ENCODE data around the gene WFIKKN1.

Gene WFIKKN1

DNA sequence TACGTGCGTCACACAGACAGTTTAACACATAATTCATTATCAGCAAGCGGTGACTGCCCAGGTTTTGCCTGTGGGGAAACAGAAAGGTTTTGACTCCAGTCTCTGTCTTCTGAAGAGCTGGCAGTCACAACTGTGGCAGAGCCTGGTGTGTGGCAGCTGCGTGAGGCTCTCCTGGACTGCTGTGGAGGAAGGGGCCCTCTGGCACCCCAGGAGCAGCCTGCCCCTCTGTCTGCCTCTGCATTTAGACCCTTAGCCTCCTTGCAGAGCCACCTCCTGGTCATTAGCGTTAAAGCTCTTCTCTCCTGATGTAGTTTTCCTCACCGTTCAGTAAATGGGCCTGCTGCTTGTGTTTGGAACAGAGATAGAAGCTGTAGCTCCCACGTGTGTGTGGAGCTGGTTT lies 30.0 kb upstream of the WFIKKN1 start:
- ChIA-PET CTCF (interaction anchor here (0.6 to 1.4 kb wide), 3 partner anchors 8 to 53 kb away, joined by 3 to 5 read pairs (median 3); no protein-coding TSS in a partner anchor), POLR2A (ENCODE audit: low non-redundant PET) (interaction anchor here (0.6 kb wide), 1 partner anchor 75 kb away, joined by 3 read pairs; no protein-coding TSS in a partner anchor)
- no peak for DNase-seq (ENCODE audit: low spot score)
- H3K27ac ChIP-seq, result peak overlapping the region; percentile 46
- TF ChIP-seq, protein P1, sequence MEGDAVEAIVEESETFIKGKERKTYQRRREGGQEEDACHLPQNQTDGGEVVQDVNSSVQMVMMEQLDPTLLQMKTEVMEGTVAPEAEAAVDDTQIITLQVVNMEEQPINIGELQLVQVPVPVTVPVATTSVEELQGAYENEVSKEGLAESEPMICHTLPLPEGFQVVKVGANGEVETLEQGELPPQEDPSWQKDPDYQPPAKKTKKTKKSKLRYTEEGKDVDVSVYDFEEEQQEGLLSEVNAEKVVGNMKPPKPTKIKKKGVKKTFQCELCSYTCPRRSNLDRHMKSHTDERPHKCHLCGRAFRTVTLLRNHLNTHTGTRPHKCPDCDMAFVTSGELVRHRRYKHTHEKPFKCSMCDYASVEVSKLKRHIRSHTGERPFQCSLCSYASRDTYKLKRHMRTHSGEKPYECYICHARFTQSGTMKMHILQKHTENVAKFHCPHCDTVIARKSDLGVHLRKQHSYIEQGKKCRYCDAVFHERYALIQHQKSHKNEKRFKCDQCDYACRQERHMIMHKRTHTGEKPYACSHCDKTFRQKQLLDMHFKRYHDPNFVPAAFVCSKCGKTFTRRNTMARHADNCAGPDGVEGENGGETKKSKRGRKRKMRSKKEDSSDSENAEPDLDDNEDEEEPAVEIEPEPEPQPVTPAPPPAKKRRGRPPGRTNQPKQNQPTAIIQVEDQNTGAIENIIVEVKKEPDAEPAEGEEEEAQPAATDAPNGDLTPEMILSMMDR (conservative IDR thresholded peaks at IDR 0.05; ENCODE audit: low read depth), result peak; percentile 26

DNA sequence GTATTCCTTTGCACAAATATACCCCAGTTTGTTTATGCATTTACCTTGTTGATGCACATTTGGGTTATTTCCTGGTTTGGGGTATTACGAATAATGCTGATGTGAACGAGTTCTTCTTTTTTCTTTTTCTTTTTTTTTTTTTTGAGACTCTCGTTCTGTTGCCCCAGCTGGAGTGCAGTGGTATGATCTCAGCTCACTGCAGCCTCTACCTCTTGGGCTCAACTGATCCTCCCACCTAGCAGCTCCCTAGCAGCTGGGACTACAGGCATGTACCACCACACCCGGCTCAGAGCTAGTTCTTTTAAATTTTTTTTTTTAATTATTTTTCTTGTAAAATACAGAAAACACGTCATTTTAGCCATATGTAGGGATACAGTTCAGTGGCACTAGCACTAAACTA lies 26.9 kb upstream of the WFIKKN1 start:
- ChIA-PET CTCF (no interaction called here), POLR2A (ENCODE audit: low non-redundant PET) (no interaction called here)
- TF ChIP-seq, protein P1 (conservative IDR thresholded peaks at IDR 0.05; ENCODE audit: low read depth), result no peak
- H3K27ac ChIP-seq, result no peak overlapping the region
- no peak for DNase-seq (ENCODE audit: low spot score)

DNA sequence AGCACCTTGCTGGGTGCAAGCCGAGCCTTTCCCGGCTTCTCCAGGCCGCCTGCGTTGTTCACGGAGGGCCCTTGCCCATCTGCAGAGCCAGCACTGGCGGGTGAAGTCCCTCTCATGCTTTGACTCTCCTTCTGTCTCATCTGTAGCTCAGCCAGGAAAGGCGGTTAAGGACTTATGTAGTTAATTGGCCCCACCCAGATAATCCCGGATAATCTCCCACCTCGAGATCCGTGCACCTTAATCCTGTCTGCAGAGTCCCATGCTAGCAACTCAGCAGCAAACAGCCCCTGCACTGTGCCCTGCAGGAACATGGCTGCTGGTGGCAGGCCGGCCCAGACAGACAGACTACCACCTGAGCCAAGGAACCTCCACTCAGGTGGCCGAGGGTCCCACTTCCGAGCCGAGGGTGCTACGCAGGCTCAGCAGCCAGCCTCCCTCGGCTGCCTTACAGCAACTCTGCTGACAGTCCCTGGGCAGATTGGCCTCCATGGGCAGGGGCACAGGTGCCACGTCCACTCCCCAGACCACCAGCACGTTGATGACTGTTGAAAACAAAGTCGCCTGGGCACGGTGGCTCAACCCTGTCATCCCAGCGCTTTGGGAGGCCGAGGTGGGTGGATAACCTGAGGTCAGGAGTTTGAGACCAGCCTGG lies 24.0 kb upstream of the WFIKKN1 start:
- DNase-seq (ENCODE audit: low spot score), result no peak
- ChIA-PET POLR2A (ENCODE audit: low non-redundant PET) (no interaction called here), CTCF (no interaction called here)
- no peak overlapping the region for H3K27ac ChIP-seq
- TF ChIP-seq, protein P1 (conservative IDR thresholded peaks at IDR 0.05; ENCODE audit: low read depth), result no peak

DNA sequence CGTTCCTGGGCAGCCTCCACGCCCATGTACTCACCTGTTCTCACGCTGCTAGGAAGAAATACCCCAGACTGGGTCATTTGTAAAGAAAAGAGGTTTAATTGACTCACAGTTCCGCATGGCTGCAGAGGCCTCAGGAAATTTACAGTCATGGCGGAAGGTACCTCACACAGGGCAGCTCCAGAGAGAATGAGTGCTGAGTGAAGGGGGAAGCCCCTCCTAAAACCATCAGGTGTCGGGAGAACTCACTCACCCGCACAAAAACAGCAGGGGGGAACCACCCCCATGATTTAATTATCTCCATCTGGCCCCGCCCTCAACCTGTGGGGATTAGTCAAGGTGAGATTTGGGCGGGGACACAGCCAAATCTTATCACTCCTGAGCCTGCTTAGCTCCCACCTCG lies 22.8 kb upstream of the WFIKKN1 start:
- POLR2A ChIA-PET (ENCODE audit: low non-redundant PET), result no interaction called here
- TF ChIP-seq, protein P1 (conservative IDR thresholded peaks at IDR 0.05; ENCODE audit: low read depth), result no peak
- DNase-seq (ENCODE audit: low spot score), result no peak
- H3K27ac ChIP-seq, result 0 out of 2 replicates have a peak overlapping the region, but pooled peaks have one; percentile 4
- CTCF ChIA-PET, result no interaction called here

DNA sequence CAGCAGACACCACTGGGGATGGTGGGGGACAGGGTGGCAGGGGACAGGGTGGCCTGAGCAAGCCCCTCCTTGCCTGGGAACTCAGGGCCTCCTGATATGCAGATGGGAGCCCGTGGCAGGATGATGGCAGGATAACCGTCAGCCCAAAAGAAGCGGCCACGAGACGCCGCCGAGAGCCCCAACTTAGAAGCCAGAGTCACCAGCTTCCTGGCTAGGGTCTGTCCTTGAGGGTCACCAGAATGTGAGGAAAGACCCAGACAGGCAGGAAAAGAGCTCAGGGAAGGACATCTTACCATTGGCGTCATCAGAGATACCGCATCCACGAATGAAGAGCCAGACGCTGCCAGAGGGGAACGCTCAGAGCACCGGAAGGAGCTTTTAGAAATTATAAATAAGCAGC lies 21.5 kb upstream of the WFIKKN1 start:
- no peak for DNase-seq (ENCODE audit: low spot score)
- TF ChIP-seq, protein P1 (conservative IDR thresholded peaks at IDR 0.05; ENCODE audit: low read depth), result no peak
- POLR2A ChIA-PET (ENCODE audit: low non-redundant PET), result no interaction called here
- H3K27ac ChIP-seq, result peak overlapping the region; percentile 81
- CTCF ChIA-PET, result interaction anchor here (0.6 to 1.1 kb wide), 2 partner anchors 9 to 83 kb away, joined by 3 read pairs; no protein-coding TSS in a partner anchor

DNA sequence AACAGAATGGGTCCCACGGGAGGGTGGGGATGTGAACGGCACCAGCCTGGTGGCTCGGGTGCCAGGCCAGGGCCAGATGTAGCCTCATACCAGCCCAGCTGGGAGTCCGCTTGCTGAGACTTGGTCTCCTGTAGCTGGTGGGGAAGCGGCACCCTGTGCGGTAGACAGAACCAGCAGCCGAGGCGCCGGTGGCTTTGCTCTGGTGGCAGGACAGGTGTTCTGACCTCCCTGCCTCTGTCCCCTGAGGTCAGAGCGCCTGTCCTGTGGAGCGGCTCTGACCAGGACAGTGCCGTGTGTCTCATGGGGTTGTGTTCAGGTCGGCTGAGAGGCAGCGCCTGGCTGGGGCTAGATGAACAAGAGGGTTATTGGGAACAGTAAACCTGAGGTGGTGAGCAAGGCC lies 20.8 kb upstream of the WFIKKN1 start:
- TF ChIP-seq, protein P1 (conservative IDR thresholded peaks at IDR 0.05; ENCODE audit: low read depth), result no peak
- no peak for DNase-seq (ENCODE audit: low spot score)
- H3K27ac ChIP-seq, result peak overlapping the region; percentile 81
- CTCF ChIA-PET, result interaction anchor here (1.1 to 1.2 kb wide), 2 partner anchors 9 to 28 kb away, joined by 3 read pairs; no protein-coding TSS in a partner anchor
- POLR2A ChIA-PET (ENCODE audit: low non-redundant PET), result no interaction called here

Data from RWPE1 (cell line).